GM12891 (cell line): ENCODE measurements around the gene GSTT4.

ENCODE experiments used
- POLR2A ChIP-seq: IDR thresholded peaks from 2 replicates; pipeline ENCODE4 v1.6.1; 2011; ENCODE audit warnings: low read depth, low read length, control low read depth
- POLR2AphosphoS5 ChIP-seq: IDR thresholded peaks from 2 replicates; pipeline ENCODE4 v1.6.1; 2011; ENCODE audit warnings: low read depth, low read length, control low read depth
- POU2F2 ChIP-seq: IDR thresholded peaks from 2 replicates; pipeline ENCODE4 v1.6.1; 2011; ENCODE audit warnings: low read depth, mild to moderate bottlenecking, control low read depth, low read length, moderate library complexity
- SPI1 ChIP-seq: IDR thresholded peaks from 2 replicates; pipeline ENCODE4 v1.6.1; 2011; ENCODE audit warnings: low read depth, low read length, control low read depth
- TAF1 ChIP-seq: IDR thresholded peaks from 2 replicates; pipeline ENCODE4 v1.6.1; 2011; ENCODE audit warnings: low read depth, low read length, control low read depth

DNA sequence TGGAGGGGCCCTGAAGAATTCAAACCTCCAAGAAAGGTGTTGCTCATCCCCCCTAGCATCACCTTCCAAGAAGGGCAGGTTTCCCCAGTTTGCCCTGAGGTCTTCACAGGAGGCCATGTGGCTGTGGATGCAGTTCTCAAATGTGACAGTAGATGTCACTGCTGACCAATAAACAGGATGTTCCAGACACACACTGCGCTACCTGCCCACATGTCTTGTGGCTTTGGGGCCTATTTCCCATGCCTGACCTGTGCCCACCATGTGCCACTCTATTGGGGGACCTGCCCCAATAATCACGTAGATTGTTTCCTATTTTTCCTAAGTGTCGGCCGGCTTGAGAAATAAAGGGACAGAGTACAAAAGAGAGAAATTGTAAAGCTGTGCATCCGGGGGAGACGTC, 20.8 kb downstream of the GSTT4 start:
- TF ChIP-seq POLR2A = no peak
- no peak for TF ChIP-seq SPI1
- no peak for TF ChIP-seq TAF1
- no peak for TF ChIP-seq POLR2AphosphoS5
- no peak for TF ChIP-seq POU2F2
